ENCODE measurements around the gene FOXR1. TPM values are rescaled to one million over a fixed set of nuclear protein-coding genes. Genes with fewer than 3 reads are reported as not detected.
"Not testable (repeated sequence)": the region's sequence is repeated elsewhere in the genome, so short reads cannot be mapped to it uniquely, and the experiment has no call there.

Gene FOXR1
- total RNA-seq, 1 experiment from 2014 or later = not detected

DNA sequence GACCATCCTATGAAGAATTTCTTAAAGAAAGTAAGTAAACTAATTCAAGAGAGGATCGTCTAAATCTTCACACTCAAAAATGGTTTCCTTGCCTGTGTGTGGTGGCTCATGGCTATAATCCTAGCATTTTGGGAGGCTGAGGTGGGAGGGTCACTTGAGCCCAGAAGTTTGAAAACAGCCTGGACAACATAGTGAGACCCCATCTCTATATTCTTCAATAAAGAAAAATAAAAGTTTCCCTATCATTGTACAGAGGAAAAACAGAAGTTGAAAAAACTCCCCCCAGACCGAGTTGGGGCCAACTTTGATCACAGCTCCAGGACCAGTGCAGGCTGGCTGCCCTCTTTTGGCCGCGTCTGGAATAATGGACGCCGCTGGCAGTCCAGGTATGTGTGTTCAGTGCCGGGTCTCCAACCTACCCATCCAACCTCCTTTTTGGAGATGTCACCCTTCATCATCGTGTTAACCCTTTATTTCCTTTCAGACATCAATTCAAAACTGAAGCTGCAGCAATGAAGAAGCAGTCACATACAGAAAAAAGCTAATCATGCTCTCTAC lies 43.6 kb downstream of the FOXR1 start:
- in situ Hi-C loops (cut with HindIII; ENCODE audit: low pct_unique_long_range_greater_than_20kb, low sequenced_read_pairs) = no loop called here
- peak; percentile 40 for DNase-seq (ENCODE audit: low read depth, low spot score)

DNA sequence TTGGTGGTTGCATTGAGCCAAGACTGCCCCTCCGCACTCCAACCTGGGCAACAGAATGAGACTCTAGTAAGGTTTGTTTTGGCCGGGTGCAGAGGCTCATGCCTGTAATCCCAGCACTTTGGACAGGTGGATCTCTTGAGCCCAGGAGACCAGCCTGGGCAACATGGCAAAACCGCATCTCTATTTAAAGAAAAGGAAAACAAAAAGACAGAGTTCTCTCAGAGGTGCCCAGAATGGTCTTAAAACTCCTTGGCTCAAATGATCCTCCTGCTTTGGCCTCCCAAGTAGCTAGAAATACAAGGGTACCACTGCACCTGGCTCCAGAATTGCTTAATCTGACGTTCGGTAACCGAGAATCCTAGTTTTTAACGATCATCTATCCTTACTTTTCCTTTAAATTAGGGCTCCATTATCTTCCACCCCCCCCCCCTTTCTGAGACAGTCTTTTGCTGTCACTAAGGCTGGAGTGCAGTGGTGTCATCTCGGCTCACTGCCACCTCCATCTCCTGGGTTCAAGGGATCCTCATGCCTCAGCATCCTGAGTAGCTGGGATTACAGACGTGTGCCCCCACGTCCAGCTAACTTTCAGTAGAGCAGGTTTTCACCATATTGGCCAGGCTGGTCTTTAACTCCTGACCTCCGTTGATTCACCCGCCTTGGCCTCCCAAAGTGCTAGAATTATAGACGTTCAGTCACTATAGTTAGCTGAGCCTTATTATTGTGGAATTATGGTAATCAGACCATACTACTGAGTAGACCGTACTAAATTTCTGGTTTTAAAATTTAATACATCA lies 44.9 kb downstream of the FOXR1 start:
- in situ Hi-C loops (cut with HindIII; ENCODE audit: low pct_unique_long_range_greater_than_20kb, low sequenced_read_pairs) = no loop called here
- no peak for DNase-seq (ENCODE audit: low read depth, low spot score)

DNA sequence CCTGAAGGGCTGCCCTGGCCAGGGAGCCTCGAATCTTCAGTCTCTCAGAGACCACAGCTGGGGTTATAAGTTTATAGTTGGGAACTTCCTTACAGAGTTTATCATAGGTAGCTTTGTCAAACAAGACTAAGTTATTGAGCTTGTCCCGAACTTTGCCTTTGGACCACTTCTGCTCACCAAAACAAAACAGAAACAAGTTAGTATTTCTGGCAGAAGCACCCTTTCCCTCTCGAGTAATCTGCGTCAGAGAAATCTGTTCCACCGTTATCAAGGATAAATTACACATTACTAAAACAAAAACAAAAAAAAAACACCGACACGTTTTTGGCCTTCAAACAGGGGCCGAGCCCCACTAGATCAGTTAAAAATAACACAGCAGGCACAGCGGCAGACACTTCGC lies 45.8 kb downstream of the FOXR1 start:
- DNase-seq (ENCODE audit: low read depth, low spot score); in situ Hi-C loops (cut with HindIII; ENCODE audit: low pct_unique_long_range_greater_than_20kb, low sequenced_read_pairs): not testable (repeated sequence)

DNA sequence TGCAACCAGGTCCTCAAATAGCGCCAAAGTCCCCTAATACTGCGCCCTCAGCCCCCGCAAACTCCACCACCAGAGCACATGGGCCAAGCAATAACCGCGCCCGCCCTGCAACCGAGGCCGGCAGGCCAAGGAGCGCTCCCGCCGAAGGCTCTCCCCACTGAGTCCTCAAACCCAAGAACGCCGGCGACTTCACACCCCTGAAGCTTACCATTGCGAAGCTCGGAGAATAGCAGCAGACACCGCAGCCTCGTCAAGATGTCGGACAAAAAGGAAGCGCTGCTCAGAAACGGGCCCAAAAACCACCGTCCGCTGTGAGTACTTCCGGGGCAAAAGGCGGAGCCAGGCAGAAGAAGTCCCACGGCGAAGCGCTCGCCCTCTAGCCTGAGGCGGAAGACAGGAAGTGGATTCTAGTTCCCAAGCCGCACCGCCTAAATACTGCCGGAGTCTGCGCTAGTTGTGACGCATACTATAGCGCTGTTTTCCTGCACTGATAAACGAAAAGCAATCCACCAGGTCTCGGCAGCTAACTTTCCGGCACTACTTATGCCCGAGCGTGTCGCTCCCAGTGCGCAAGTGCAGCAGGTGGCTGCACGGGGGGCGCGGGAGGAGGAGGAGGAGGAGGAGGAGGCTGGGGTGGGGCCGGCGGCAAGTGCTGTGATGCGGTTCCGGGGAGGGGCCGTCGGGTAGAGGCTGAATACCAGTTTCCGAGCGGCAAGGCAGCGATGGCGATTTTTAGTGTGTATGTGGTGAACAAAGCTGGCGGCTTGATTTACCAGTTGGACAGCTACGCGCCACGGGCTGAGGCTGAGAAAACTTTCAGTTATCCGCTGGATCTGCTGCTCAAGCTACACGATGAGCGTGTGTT lies 46.7 kb downstream of the FOXR1 start, which contains the start of the genes RPS25 and TRAPPC4:
RPS25 (minus strand) TSS at position 270 of the 865 bp plus-strand sequence; CDS start at position 211, 59 bp downstream.
TRAPPC4 (plus strand) TSS at position 693 of the 865 bp plus-strand sequence; CDS start at position 723, 30 bp downstream.
- in situ Hi-C loops (cut with HindIII; ENCODE audit: low pct_unique_long_range_greater_than_20kb, low sequenced_read_pairs) = no loop called here
- peak; percentile 93 for DNase-seq (ENCODE audit: low read depth, low spot score)

DNA sequence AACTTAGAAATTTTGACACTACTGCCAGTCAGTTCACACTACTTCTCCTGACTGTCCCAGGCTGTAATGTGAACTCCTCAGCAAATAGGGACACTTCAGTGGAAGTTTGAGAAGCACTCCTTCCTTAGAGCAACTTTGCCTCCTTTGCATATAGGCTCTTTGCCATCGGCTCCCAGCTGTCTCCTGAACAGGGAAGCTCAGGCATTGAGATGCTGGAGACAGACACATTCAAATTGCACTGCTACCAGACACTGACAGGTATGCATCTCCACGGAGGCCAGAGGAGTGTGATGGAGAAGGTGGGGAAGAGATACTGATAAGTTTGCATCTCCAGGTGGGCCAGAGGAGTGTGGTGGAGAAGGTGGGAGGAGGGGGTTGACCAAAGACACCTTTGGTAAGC lies 48.4 kb downstream of the FOXR1 start:
- in situ Hi-C loops (cut with HindIII; ENCODE audit: low pct_unique_long_range_greater_than_20kb, low sequenced_read_pairs) = no loop called here

DNA sequence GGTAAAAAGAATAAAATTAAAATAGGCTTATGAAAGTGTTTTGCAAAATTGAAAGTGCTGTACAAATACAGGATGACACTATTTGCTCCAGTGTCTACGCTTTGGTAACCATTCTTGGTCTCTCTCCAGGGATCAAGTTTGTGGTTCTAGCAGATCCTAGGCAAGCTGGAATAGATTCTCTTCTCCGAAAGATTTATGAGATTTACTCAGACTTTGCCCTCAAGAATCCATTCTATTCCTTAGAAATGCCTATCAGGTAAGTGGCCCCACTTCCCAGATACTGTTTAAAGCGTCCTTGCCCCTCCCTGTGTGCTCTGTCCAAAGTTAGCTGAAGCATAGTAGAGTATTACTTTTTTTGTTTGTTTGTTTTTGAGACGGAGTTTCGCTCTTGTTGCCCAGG lies 50.1 kb downstream of the FOXR1 start:
- DNase-seq (ENCODE audit: low read depth, low spot score) = no peak
- in situ Hi-C loops (cut with HindIII; ENCODE audit: low pct_unique_long_range_greater_than_20kb, low sequenced_read_pairs) = no loop called here

More for the DNA sequence above, 48.4 kb downstream of the FOXR1 start:
- no peak for DNase-seq (ENCODE audit: low read depth, low spot score)

DNA sequence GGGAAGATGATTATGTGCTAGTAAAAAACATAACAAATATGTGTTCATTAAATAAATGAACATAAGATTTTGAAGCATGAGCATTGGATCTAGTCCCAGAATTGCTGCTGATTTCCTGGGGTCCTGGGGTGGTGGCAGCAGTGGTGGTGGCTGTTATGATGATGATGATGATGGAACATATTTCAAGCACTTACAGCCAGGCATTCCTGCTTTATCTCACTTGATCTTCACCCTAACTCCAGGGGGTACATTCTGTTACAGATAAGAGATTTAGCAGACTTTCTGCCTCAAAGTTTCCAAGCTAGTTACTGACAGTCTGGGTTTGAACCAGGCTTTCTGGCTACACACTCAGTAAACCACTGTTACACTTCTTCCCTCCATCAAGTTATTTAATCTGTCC lies 52.2 kb downstream of the FOXR1 start:
- no peak for DNase-seq (ENCODE audit: low read depth, low spot score)
- in situ Hi-C loops (cut with HindIII; ENCODE audit: low pct_unique_long_range_greater_than_20kb, low sequenced_read_pairs) = no loop called here

DNA sequence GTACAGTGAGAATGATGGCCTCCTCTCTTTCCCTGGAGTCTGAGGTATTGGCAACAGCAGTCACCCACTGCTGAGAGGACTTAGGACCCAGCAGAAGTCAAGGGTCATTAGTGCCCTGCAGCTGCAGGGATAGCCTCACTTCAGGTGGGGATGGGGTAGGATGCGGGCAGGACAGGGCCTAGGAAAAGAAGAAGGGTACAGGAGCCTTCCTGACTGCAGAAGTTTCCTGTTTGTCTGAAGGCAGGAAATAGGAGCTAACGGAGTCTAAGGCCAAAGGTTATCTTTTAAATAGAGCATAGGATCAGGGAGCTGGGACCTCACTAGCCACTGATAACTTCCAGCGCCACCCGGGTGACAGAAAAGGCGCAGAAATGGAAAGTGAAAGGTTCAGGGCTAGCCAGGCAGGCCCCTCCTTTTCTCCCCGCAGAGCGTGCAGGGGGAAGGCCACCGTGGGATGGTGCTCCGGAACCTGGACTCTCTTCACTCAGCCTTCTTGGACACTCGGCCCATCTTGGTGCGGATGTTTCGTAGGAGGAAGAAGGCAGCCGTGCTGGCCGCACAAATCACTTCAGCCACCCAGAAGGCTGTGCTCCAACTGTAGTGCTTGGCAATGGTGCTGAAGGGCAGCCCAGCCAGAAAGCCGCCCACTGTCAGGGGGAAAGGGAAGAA lies 53.0 kb downstream of the FOXR1 start:
- in situ Hi-C loops (cut with HindIII; ENCODE audit: low pct_unique_long_range_greater_than_20kb, low sequenced_read_pairs) = no loop called here
- DNase-seq (ENCODE audit: low read depth, low spot score) = no peak

DNA sequence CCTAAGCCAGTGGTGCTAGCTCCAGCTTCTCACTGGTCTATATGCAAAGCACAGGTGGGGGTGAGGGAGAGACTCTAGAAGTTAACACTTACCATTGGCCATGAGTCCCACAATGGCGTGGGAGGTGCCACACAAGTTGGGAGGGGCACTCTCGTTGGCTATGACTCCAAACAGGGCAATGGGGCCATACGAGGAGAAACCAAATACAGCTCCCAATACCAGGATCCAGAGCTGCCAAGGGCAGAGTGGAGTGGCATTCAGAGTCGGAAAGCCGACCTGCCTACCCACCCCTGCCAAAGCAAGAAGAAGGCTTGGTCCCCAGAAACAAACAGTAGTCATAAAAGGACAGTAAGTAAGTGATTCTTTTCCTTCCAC lies 53.5 kb downstream of the FOXR1 start:
- in situ Hi-C loops (cut with HindIII; ENCODE audit: low pct_unique_long_range_greater_than_20kb, low sequenced_read_pairs) = no loop called here

DNA sequence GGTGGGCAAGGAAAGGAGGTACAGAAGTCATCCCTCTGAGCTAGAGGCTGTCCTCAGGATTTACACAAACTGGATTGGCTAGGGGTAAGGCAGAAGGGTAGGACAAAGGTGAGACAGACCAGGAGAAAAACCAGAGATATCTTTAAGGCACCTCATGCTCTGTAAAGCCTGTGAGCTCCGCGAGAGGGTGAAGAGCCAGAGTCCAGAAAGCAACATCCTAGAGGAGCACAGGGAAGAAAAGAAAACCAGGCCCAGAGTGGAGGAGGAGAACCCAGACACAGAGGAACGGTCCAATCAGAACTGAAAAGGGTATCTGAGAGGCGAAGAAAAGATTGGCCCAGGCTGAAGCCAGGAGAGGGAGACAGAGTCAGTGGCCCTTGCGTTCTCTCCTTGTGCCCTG lies 54.0 kb downstream of the FOXR1 start:
- in situ Hi-C loops (cut with HindIII; ENCODE audit: low pct_unique_long_range_greater_than_20kb, low sequenced_read_pairs) = no loop called here
- no peak for DNase-seq (ENCODE audit: low read depth, low spot score)

More for the DNA sequence above, 53.5 kb downstream of the FOXR1 start:
- no peak for DNase-seq (ENCODE audit: low read depth, low spot score)

DNA sequence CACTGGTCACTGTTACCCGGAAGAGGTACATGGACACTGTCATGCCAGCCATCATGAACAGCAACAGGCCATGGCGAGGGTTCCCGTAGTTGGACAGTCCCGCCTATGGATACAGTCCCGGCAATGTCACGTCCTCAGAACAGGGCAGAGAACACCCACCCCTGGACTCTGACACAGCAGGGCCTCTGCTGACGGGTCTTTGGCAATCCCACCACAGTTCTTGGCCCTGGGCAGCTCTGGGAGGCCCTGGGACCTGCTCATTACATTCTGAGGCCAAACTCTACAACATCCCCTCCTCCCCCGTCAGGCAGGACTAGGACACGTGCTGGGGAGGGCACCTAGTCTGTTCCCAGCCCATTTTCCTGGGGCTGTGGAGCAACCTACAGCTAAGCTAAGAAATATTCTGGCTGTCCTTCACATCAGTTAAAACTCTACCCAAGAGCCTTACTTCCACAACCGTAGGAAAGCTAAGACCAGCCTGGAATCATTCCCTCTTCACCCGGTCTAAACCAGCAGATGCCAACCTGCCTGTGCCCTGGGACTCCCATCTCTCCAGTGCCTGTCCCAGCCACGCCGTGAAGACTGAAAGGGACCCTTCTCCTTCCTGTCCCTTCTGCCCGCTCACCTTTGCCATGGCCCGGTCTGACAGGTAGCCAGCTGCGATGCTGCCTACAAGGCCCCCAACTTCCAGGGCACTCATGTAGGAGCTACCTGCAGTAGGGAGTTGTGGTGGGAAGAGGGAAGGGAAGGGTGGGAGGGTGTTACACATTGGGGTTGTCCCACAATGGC lies 54.6 kb downstream of the FOXR1 start:
- in situ Hi-C loops (cut with HindIII; ENCODE audit: low pct_unique_long_range_greater_than_20kb, low sequenced_read_pairs) = no loop called here
- DNase-seq (ENCODE audit: low read depth, low spot score) = no peak

DNA sequence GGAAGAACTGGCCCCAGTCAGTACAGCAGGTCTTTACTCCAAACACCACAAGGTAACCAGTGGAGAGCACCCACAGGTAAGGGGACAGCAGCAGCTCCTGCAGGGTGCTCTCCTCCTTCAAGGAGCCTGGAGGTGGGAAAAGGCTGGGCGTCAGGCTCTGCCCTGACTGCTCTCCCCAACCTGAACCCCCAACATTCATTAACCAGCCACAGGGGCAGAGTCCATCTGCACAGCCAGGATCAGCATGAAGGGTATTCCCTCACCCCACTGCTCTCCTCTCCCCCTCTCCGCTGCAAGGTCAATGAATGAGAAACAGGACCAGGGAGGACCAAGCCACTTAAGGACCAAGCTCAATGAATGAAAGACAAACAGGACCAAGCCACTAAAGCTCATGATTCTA lies 55.4 kb downstream of the FOXR1 start:
- in situ Hi-C loops (cut with HindIII; ENCODE audit: low pct_unique_long_range_greater_than_20kb, low sequenced_read_pairs) = no loop called here
- DNase-seq (ENCODE audit: low read depth, low spot score) = no peak

DNA sequence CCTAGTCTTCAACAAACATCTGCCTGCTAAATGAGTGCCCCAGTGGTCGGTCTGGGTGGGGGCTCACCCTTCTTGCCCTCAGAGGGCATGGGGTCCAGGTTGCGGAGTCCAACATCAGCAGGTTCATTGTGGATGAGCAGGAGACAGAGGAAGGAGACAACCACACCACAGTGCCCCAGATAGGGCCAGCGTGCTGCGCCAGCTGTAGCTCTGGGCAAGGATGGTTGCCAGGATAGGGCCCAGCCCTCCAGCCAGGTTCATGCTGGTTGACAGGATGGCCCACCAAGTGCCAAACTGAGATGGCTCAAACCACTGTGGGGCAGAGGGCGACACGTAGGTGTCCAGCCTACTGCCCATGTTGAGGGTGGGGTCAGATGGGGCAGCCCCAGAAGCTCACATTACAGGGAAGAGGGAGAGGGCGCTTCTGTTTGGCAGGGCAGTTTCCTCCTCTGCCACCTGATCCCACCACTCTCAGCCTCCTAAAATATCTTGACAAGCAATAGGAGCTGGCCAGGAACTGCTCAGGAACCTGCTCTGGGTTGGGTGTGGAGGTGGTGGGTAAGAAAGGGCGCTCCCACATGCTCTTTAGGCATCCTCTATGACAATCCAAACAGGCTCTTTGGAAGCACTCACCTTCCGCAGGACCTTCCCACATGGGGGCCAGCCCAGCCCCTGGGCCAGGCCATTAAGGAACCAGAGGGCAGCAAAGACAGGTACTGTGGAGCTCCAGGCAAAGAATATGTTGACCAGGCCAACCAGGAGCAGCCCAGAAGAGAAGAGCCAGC lies 56.2 kb downstream of the FOXR1 start:
- no peak for DNase-seq (ENCODE audit: low read depth, low spot score)
- in situ Hi-C loops (cut with HindIII; ENCODE audit: low pct_unique_long_range_greater_than_20kb, low sequenced_read_pairs) = no loop called here

DNA sequence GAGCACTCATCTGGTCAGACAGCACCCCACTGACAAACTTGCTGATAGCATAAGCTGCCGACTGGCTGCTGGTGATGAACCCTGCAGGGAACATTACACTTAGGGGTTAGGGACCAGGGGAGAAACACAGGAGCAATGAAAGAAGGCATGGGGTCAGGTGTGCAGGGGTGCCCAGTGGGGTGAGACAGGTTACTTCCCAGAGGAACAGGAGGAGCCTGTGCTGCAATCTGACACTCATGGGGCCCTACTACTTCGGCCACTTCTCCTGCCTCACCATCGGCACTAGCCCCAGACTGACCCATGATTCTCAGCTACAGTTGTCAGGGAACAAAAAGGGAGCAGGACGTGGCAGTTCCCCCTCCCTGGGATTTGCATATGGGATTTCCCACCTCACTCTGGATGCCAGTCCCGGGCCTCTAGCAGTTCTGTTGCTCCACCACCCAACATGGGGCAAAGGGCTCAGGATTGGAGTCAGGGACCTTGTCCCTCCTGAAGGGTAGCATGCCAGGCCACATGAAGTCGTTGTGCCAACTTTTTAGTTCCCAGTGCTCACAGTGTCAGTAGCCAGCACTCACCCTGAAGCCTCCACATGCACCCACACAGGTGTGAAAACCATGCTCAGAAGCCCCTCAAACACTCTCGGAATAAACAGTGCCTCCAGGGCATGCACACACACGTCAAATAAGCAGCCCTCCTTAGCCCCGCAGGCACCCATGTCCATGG lies 56.9 kb downstream of the FOXR1 start:
- DNase-seq (ENCODE audit: low read depth, low spot score) = no peak
- in situ Hi-C loops (cut with HindIII; ENCODE audit: low pct_unique_long_range_greater_than_20kb, low sequenced_read_pairs) = no loop called here

DNA sequence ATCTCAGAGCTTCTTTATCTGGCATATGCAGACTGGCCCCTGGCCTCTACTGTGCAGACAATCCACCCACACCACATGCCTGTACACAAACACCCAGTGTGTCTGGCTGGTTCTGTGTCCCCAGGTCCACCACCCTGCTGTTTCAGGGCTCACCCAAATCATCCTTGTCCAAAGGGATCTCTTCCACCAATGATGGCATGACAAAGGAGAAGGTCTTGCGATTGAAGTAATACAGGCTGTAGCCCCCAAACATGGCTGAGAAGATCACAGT lies 57.4 kb downstream of the FOXR1 start:
- in situ Hi-C loops (cut with HindIII; ENCODE audit: low pct_unique_long_range_greater_than_20kb, low sequenced_read_pairs) = no loop called here
- no peak for DNase-seq (ENCODE audit: low read depth, low spot score)

Data from SK-MEL-5 (cell line).